ENCODE measurements around the gene SYT1.

The SYT1 gene

GRCh38 chr12:79344855-79345847, 480.6 kb downstream of the SYT1 start:
- ATAC-seq (replicated peaks; ENCODE audit: extremely low read depth, poor library complexity, severe bottlenecking) (no peak), DNase-seq (ENCODE audit: low spot score in 2 of 2) (no peak)
- Mint-ChIP-seq H3K9me3 (peaks cover 14% of the 10 kb centered on the region), H3K4me3 (no peak overlapping the region), H3K36me3 (ENCODE audit: insufficient read depth) (no peaks in the 10 kb centered on the region), H3K27me3 (no peaks in the 10 kb centered on the region), H3K4me1 (no peaks in the 10 kb centered on the region), H3K27ac (ENCODE audit: low read depth) (no peak overlapping the region)

DNA sequence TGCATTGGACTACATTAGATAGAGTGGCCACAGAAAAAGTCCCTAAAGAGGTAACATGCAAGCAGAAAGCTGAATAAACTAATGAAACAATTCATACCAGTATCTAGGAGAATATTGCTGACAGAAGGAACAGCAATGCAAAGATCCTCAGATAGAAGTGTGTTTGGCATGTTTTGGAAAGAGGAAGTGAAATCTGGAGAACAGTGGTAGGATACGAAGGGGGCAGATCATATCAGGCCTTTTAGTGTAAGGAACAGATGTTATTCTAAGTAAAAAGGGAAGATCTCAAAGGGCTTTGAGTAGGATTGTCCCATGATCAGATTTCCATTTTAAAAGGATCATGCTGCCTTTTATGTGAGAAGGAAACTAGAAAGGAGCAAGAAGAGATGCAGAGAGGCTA, 483.3 kb downstream of the SYT1 start:
- peaks cover 14% of the 10 kb centered on the region for H3K9me3 Mint-ChIP-seq
- H3K4me1 Mint-ChIP-seq: no peaks in the 10 kb centered on the region
- H3K27ac Mint-ChIP-seq (ENCODE audit: low read depth): no peak overlapping the region
- no peak overlapping the region for H3K4me3 Mint-ChIP-seq
- H3K27me3 Mint-ChIP-seq: no peaks in the 10 kb centered on the region
- ATAC-seq (replicated peaks; ENCODE audit: extremely low read depth, poor library complexity, severe bottlenecking) (no peak), DNase-seq (ENCODE audit: low spot score in 2 of 2) (no peak)
- H3K36me3 Mint-ChIP-seq (ENCODE audit: insufficient read depth): no peaks in the 10 kb centered on the region

DNA sequence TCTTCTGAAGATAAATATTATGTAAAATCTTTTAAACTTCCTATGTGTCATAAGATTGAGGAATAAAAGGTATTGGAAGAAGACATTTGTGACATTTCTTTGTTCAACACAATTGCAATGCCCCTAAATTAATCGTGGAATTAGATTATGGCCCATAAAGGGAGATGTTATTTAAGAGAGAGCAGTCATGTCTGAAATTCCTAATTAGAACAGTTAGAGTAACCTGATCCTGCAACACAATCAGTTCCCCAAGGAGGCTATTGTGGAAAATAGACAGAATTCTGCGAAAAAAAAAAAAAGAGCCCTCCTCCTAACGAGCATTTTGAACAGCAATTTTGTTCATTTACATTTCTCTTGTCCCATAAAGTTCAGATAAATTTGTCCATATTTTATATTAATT, 486.7 kb downstream of the SYT1 start:
- Mint-ChIP-seq H3K27me3 (no peaks in the 10 kb centered on the region), H3K4me3 (no peak overlapping the region), H3K27ac (ENCODE audit: low read depth) (no peak overlapping the region), H3K36me3 (ENCODE audit: insufficient read depth) (no peaks in the 10 kb centered on the region), H3K4me1 (no peaks in the 10 kb centered on the region), H3K9me3 (peaks cover 23% of the 10 kb centered on the region)
- ATAC-seq (replicated peaks; ENCODE audit: extremely low read depth, poor library complexity, severe bottlenecking) (no peak), DNase-seq (ENCODE audit: low spot score in 2 of 2) (no peak)

DNA sequence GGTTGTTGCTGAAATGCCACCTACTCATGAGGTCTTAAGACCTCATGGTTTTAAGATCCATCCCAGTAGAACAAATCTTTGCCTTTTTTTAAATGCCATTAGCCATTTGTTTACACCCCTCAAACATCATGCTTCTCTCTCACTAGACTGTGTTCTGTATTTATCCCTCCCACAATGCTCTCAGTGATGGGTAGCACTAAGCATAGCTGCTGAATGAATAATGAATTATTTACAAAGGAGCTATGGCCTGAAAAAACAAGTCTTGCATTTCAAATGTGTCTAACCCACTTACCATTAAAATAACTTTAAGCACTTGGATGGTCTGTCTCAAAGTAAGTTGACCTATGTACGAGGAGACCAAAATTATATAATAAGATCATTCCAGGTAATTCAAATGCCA, 491.6 kb downstream of the SYT1 start:
- ATAC-seq (replicated peaks; ENCODE audit: extremely low read depth, poor library complexity, severe bottlenecking) (no peak), DNase-seq (ENCODE audit: low spot score in 2 of 2) (no peak)
- Mint-ChIP-seq H3K27ac (ENCODE audit: low read depth) (no peak overlapping the region), H3K36me3 (ENCODE audit: insufficient read depth) (no peaks in the 10 kb centered on the region), H3K4me3 (no peak overlapping the region), H3K27me3 (no peaks in the 10 kb centered on the region), H3K4me1 (no peaks in the 10 kb centered on the region), H3K9me3 (peaks cover 18% of the 10 kb centered on the region)

DNA sequence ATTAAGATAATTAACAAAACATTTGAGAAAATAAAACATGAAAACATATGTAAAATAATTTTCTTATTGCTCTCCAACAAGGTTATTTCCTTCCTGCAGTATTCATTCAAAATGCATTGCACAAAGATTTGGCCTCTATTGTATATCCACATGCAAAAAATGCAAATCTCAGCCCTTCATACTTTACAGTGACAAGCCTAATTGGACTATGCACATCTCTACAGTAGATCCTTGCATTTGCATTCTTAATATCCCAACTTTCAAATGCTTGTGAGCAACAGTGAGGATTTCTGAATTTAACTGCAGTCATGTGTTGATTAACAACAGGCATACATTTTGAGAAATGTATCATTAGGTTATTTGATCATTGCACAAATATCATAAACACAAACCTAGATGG, 492.5 kb downstream of the SYT1 start:
- Mint-ChIP-seq H3K36me3 (ENCODE audit: insufficient read depth) (no peaks in the 10 kb centered on the region), H3K27ac (ENCODE audit: low read depth) (no peak overlapping the region), H3K4me1 (no peaks in the 10 kb centered on the region), H3K4me3 (no peak overlapping the region), H3K9me3 (peaks cover 18% of the 10 kb centered on the region), H3K27me3 (no peaks in the 10 kb centered on the region)
- ATAC-seq (replicated peaks; ENCODE audit: extremely low read depth, poor library complexity, severe bottlenecking) (no peak), DNase-seq (ENCODE audit: low spot score in 2 of 2) (no peak)

DNA sequence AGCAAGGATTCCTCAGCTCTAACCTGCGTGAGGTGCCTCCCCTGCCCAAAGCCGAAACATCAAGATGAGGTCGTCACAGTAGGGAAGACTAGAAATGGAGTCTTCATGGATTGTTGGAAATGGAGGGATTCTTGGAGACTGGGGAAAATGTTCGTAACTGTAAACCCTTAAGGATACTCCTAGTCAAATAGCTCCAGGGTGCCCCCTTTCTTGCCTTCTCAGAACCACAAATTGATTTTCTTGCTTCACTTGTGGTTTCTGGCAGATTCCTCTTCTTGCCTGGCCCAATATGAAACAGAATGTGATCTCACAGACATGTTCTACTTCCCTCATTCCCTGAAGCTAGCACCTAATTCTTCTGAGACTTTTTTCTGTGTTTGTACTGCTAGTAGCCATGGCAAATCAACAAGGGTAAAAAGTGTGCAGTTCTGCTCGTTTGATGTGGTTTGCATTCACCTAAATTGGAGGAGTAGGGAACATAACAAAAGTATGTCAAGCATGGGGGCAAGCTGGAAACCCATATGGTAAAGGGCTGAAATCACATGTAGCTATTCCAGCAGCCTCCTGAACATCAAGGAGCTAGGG, 494.2 kb downstream of the SYT1 start:
- Mint-ChIP-seq H3K36me3 (ENCODE audit: insufficient read depth) (no peaks in the 10 kb centered on the region), H3K27ac (ENCODE audit: low read depth) (no peak overlapping the region), H3K27me3 (no peaks in the 10 kb centered on the region), H3K9me3 (peaks cover 18% of the 10 kb centered on the region), H3K4me1 (no peaks in the 10 kb centered on the region), H3K4me3 (no peak overlapping the region)
- peak; percentile 32 for ATAC-seq (replicated peaks; ENCODE audit: extremely low read depth, poor library complexity, severe bottlenecking)
- DNase-seq (ENCODE audit: low spot score in 2 of 2): no peak

- H3K4me1 Mint-ChIP-seq: no peaks in the 10 kb centered on the region
- no peaks in the 10 kb centered on the region for H3K36me3 Mint-ChIP-seq (ENCODE audit: insufficient read depth)
- H3K4me3 Mint-ChIP-seq: no peak overlapping the region
- no peaks in the 10 kb centered on the region for H3K27me3 Mint-ChIP-seq
- H3K27ac Mint-ChIP-seq (ENCODE audit: low read depth): no peak overlapping the region
- ATAC-seq (replicated peaks; ENCODE audit: extremely low read depth, poor library complexity, severe bottlenecking) (no peak), DNase-seq (ENCODE audit: low spot score in 2 of 2) (no peak)
- peaks cover 18% of the 10 kb centered on the region for H3K9me3 Mint-ChIP-seq
These were observed 495.7 kb downstream of the SYT1 start for GRCh38 chr12:79360286-79360685.

GRCh38 chr12:79360936-79361335, 496.4 kb downstream of the SYT1 start:
- H3K4me3 Mint-ChIP-seq: no peak overlapping the region
- DNase-seq (ENCODE audit: low spot score in 2 of 2): no peak
- no peak for ATAC-seq (replicated peaks; ENCODE audit: extremely low read depth, poor library complexity, severe bottlenecking)
- H3K4me1 Mint-ChIP-seq: no peaks in the 10 kb centered on the region
- H3K27ac Mint-ChIP-seq (ENCODE audit: low read depth): no peak overlapping the region
- no peaks in the 10 kb centered on the region for H3K27me3 Mint-ChIP-seq
- H3K9me3 Mint-ChIP-seq: peaks cover 12% of the 10 kb centered on the region
- no peaks in the 10 kb centered on the region for H3K36me3 Mint-ChIP-seq (ENCODE audit: insufficient read depth)

DNA sequence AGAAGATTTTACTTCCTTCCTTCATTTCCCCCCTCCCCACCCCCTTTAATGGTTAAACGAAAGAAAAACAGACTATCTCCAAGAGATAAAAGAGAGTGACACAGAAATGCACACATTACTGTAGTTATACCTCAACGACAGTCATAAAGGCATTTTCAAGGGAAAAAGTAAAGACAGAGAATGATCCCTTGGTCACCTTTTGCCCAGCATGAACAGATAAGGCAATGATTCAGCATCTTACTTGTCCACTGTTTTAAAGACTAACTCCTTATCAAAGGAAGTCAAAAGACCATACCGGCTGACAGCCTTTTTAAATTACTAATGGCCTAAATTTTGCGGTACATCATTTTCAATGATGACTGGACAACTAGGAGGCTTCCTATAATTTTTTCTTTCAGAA, 499.6 kb downstream of the SYT1 start:
- H3K9me3 Mint-ChIP-seq: peaks cover 9% of the 10 kb centered on the region
- no peaks in the 10 kb centered on the region for H3K36me3 Mint-ChIP-seq (ENCODE audit: insufficient read depth)
- DNase-seq (ENCODE audit: low spot score in 2 of 2) (no peak), ATAC-seq (replicated peaks; ENCODE audit: extremely low read depth, poor library complexity, severe bottlenecking) (no peak)
- no peak overlapping the region for H3K4me3 Mint-ChIP-seq
- H3K4me1 Mint-ChIP-seq: no peaks in the 10 kb centered on the region
- H3K27me3 Mint-ChIP-seq: no peaks in the 10 kb centered on the region
- no peak overlapping the region for H3K27ac Mint-ChIP-seq (ENCODE audit: low read depth)

DNA sequence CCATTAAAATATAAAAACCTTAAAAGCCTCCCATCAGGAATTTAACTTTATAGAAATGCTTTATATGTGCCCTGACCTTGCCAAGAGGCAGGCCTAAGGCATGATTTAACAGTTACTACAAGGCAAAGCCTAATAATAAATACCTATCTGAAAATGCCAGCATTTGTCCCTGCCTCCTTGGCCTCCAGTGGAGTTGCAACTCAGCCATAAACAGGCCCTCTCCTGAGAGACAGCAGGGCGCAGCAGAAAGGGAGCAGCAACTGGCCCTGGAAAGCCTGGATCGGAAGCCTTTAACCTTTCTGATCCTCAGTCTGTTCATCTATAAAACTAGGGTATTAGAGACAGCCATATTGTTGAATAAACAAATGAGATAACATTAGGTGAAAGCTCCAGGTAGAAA, 501.8 kb downstream of the SYT1 start:
- H3K27me3 Mint-ChIP-seq: no peaks in the 10 kb centered on the region
- H3K4me3 Mint-ChIP-seq: no peak overlapping the region
- no peaks in the 10 kb centered on the region for H3K4me1 Mint-ChIP-seq
- H3K9me3 Mint-ChIP-seq: peaks cover 6% of the 10 kb centered on the region
- ATAC-seq (replicated peaks; ENCODE audit: extremely low read depth, poor library complexity, severe bottlenecking) (no peak), DNase-seq (ENCODE audit: low spot score in 2 of 2) (no peak)
- no peaks in the 10 kb centered on the region for H3K36me3 Mint-ChIP-seq (ENCODE audit: insufficient read depth)
- H3K27ac Mint-ChIP-seq (ENCODE audit: low read depth): no peak overlapping the region

DNA sequence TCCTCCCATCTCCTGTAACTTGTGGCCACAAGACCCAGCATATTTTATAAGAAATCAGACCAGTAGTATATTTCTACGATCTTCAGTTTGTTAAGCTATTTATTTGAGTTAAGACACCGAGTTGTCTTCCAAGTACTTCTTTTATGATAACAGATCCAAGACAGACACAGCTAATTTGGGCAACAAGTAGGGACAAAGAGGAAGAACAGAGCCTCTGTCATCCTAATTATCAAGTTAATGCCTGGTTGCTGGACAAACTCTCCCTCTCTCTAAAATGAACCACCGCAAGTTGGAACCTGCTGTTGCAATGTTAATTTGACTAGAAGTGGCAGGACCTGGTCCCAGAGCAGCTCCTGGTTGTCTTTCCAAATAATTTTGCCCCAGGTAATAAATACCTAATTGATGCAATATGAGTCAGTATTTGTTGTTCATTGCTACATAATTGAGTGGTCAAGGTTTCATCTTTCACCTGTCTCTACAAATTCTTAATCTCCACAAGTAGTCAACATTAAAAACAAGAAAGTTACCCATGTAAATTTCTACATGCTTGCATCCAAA, 502.5 kb downstream of the SYT1 start:
- ATAC-seq (replicated peaks; ENCODE audit: extremely low read depth, poor library complexity, severe bottlenecking) (no peak), DNase-seq (ENCODE audit: low spot score in 2 of 2) (no peak)
- H3K4me1 Mint-ChIP-seq: no peaks in the 10 kb centered on the region
- H3K27ac Mint-ChIP-seq (ENCODE audit: low read depth): no peak overlapping the region
- no peak overlapping the region for H3K4me3 Mint-ChIP-seq
- H3K27me3 Mint-ChIP-seq: no peaks in the 10 kb centered on the region
- no peaks in the 10 kb centered on the region for H3K36me3 Mint-ChIP-seq (ENCODE audit: insufficient read depth)
- peaks cover 6% of the 10 kb centered on the region for H3K9me3 Mint-ChIP-seq

GRCh38 chr12:79370021-79370420, 505.4 kb downstream of the SYT1 start:
- DNase-seq (ENCODE audit: low spot score in 2 of 2): no peak
- no peak overlapping the region for H3K4me3 Mint-ChIP-seq
- H3K27ac Mint-ChIP-seq (ENCODE audit: low read depth): no peak overlapping the region
- H3K4me1 Mint-ChIP-seq: no peaks in the 10 kb centered on the region
- ATAC-seq (replicated peaks; ENCODE audit: extremely low read depth, poor library complexity, severe bottlenecking): no peak
- no peaks in the 10 kb centered on the region for H3K36me3 Mint-ChIP-seq (ENCODE audit: insufficient read depth)
- no peaks in the 10 kb centered on the region for H3K27me3 Mint-ChIP-seq
- peaks cover 11% of the 10 kb centered on the region for H3K9me3 Mint-ChIP-seq

- DNase-seq (ENCODE audit: low spot score in 2 of 2) (no peak), ATAC-seq (replicated peaks; ENCODE audit: extremely low read depth, poor library complexity, severe bottlenecking) (no peak)
- Mint-ChIP-seq H3K4me1 (no peaks in the 10 kb centered on the region), H3K27ac (ENCODE audit: low read depth) (no peak overlapping the region), H3K4me3 (no peak overlapping the region), H3K36me3 (ENCODE audit: insufficient read depth) (no peaks in the 10 kb centered on the region), H3K27me3 (no peaks in the 10 kb centered on the region), H3K9me3 (peaks cover 11% of the 10 kb centered on the region)
These were observed 506.7 kb downstream of the SYT1 start for GRCh38 chr12:79371226-79371625.

Measured in central memory CD8-positive, alpha-beta T cell (primary cell).